Jurkat, Clone E6-1 (cell line): ENCODE results near the gene MOCS3.

ENCODE experiments used
- DNase-seq: peaks from one replicate; pipeline ENCODE4 v3.0.0-alpha.2; 2011; ENCODE audit warnings: low read depth, low spot score
- H3K4me3 ChIP-seq: 2 replicates; pipeline ENCODE4 v1.5.1; 2011; ENCODE audit warnings: mild to moderate bottlenecking, low read length, control low read depth, moderate library complexity

Gene MOCS3

DNA sequence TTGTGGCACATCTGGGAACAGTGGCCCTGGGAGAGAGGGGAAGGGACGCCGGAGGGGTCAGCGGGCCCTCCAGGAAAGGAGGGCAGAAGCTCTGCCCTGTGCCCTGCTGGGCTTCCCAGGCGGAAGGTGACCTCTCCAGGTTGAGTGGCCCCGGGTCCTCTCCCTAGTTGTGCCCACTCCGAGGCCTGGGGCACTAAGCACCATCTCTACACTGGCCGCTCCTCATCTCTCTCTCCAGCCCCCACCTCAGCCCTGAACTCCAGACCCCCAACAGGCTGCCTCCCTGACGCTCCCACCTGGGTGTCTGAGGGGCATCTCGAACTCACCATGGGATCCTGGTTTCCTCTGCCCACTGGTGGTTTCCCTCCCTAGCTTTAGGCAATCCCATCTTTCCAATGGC lies 46.2 kb downstream of the MOCS3 start:
- DNase-seq: no peak
- no peak overlapping the region for H3K4me3 ChIP-seq

- no peak overlapping the region for H3K4me3 ChIP-seq
- no peak for DNase-seq
Measured at GRCh38 chr20:51005214-51005613, 46.6 kb downstream of the MOCS3 start.

DNA sequence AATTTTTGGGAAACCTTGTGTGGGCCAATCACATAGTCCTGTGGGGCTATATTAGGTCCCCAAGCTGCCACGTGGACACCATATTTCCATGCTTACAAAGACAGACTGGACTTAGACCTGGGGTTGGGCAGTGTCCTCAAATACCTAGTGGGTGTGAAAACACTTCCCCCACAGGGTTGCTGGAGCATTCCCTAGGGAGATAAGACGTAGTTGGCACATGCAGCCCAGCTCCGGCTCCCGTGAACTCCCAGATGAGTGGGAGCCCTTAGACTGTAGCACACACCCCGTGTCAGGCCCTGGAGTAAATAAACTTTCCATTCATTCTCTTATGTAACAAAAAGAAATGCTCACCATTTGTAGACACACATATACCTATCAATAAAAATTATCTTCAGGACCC lies 50.1 kb downstream of the MOCS3 start:
- no peak for DNase-seq
- no peak overlapping the region for H3K4me3 ChIP-seq

DNA sequence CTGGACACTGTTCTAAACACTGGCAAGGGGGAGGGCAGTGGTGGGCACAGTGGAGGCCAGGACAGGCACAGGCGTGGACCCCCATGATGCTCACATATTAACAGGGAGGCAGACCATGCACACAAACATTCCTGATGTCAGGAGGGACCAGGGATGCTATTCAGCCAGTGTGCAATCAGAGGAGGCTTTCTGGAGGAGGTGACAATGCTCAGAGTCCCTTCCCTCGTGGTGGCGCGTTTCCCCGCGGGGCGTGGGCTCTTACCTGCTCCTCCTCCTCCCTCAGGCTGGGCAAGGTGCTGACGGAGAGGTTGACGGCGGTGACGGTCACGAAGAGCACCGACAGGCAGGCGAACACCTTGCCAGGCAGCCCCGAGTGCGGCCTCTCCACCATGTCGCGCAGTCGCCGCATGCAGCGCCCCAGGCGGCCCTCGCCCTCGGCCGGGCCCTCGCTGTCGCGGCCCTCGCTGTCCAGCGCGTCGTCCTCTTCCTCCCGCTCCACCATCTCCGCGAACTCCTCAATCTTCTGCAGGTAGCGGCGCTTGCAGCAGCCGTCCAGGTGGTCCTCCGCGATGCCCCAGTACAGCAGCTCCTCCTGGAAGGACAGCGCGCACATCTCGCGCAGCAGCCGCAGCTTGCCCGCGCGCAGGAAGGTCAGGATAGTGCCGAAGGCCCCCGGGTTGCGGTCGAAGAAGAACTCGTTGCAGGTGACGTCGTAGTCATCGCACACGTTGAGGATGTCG lies 50.9 kb downstream of the MOCS3 start:
- H3K4me3 ChIP-seq: no peak overlapping the region
- DNase-seq: no peak

DNA sequence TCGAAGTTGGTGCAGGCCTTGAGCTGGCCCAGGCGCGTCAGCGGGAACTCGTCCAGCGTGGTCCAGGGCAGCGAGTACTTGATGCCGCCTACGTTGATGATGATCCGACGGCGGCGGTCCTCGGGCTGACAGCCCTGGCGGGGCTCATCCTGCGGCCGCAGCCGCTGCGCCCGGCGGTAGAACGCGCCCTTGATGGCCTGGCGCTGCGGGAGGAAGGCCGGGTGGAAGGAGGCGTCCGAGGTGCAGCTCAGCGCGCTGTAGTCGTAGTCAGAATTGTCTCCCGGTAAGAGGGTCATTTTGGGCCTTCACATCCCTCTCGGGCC lies 51.4 kb downstream of the MOCS3 start:
- H3K4me3 ChIP-seq: no peak overlapping the region

GRCh38 chr20:51010932-51011331 lies 52.3 kb downstream of the MOCS3 start:
- DNase-seq: no peak

More for the DNA sequence above, 51.4 kb downstream of the MOCS3 start:
- no peak for DNase-seq

GRCh38 chr20:51011479-51011878 lies 52.9 kb downstream of the MOCS3 start:
- DNase-seq: no peak
- H3K4me3 ChIP-seq: no peak overlapping the region

More at GRCh38 chr20:51010932-51011331, 52.3 kb downstream of the MOCS3 start:
- no peak overlapping the region for H3K4me3 ChIP-seq

- no peak for DNase-seq
- H3K4me3 ChIP-seq: no peak overlapping the region
Measured at GRCh38 chr20:51012357-51012756, 53.7 kb downstream of the MOCS3 start.
